ENCODE data around the gene ZNF90.

- TF ChIP-seq SMC3 (IDR thresholded peaks at IDR 0.05; ENCODE audit: borderline replicate concordance, low read length) (no peak), CREB1 (IDR thresholded peaks at IDR 0.05; ENCODE audit: low read depth) (no peak), HDGF (IDR thresholded peaks at IDR 0.05) (no peak)
Observed at GRCh38 chr19:20072936-20073335, 4.9 kb upstream of the ZNF90 start.

Measured in GM12878 (cell line).